ENCODE measurements around the gene FAM131A. TPM values are rescaled to one million over a fixed set of nuclear protein-coding genes. Genes with fewer than 3 reads are reported as not detected.

Gene FAM131A
- total RNA-seq, 4 donors from 2014 or later, result 7.4 to 20.2 (median 10.4) TPM

DNA sequence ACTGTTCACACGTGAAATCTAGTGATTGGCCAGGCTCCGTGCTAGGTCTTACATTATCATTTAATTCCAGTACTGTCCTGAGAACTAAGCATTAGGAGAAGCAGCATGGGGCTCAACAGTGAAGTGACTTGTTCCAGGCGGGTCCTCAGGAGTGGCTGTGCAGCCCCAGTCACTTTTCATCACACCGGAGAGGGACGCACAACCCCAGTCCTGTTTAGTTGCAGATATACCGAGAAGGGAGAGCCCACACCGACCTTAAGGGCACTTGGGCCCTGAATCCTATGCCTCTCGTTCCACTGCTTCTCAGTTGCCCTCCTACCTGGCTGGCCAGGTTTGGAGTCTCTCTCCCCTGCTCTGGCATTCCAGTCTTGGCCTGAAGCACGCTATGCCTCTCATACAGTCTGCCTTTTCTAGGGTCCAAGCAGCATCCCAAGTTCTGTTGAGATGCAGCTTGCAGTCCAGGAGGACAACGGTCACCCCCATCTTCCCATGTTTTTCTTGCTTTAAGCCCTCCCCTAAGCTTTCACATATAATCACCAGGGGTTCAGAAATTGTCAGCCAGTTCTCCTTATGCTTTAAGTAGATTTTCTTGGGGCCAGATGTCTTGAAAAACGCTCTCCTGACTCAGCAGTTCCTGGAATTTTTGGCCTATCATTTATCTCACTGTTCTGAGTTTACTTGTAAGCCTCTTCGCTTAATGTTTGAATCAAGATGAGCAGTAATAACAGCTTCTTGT is 10.1 kb downstream of the FAM131A start:
- Histone ChIP-seq H3K4me3 (no peak overlapping the region), H3K36me3 (peaks cover 4 to 40% (median 5%) of the 10 kb centered on the region in 3 donors), H3K27me3 (no peaks in the 10 kb centered on the region), H3K9me3 (no peaks in the 10 kb centered on the region), H3K4me1 (peaks cover 5 to 58% (median 17%) of the 10 kb centered on the region in 3 donors), H3K27ac (no peak overlapping the region)
- 74 to 77% methylated on average over 12 of the region's 12 CpGs for WGBS, 2 donors
- intact Hi-C loops (cut with DNase I), result no loop called here
- no peak for DNase-seq
- TF ChIP-seq POLR2A (IDR thresholded peaks at IDR 0.05), result no peak
- TF ChIP-seq, protein P1, sequence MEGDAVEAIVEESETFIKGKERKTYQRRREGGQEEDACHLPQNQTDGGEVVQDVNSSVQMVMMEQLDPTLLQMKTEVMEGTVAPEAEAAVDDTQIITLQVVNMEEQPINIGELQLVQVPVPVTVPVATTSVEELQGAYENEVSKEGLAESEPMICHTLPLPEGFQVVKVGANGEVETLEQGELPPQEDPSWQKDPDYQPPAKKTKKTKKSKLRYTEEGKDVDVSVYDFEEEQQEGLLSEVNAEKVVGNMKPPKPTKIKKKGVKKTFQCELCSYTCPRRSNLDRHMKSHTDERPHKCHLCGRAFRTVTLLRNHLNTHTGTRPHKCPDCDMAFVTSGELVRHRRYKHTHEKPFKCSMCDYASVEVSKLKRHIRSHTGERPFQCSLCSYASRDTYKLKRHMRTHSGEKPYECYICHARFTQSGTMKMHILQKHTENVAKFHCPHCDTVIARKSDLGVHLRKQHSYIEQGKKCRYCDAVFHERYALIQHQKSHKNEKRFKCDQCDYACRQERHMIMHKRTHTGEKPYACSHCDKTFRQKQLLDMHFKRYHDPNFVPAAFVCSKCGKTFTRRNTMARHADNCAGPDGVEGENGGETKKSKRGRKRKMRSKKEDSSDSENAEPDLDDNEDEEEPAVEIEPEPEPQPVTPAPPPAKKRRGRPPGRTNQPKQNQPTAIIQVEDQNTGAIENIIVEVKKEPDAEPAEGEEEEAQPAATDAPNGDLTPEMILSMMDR (IDR thresholded peaks at IDR 0.05), result no peak

DNA sequence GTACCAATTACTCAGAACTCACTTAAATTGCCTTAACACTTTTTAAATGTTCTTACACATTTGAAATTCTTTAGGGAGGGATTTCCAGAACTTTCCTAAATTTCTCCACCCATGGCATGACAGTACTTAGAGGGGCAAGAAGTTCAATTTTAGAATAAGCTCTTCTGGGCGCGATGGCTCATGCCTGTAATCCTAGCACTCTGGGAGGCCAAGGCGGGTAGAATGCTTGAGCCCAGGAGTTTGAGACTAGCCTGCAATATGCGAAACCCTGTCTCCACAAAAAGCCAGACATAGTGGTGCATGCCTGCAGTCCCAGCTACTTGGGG is 10.6 kb downstream of the FAM131A start:
- H3K27ac ChIP-seq, result no peak overlapping the region
- no peaks in the 10 kb centered on the region for H3K9me3 ChIP-seq
- H3K4me3 ChIP-seq, result no peak overlapping the region
- H3K36me3 ChIP-seq, result peaks cover 3 to 34% (median 4%) of the 10 kb centered on the region in 3 donors
- peaks cover 3 to 55% (median 14%) of the 10 kb centered on the region in 3 donors for H3K4me1 ChIP-seq
- no peaks in the 10 kb centered on the region for H3K27me3 ChIP-seq
- TF ChIP-seq, protein P1 (IDR thresholded peaks at IDR 0.05), result no peak
- TF ChIP-seq POLR2A (IDR thresholded peaks at IDR 0.05), result no peak
- 60 to 87% methylated on average over 1 to 4 of the region's 4 CpGs for WGBS, 2 donors
- intact Hi-C loops (cut with DNase I), result no loop called here
- DNase-seq, result no peak

DNA sequence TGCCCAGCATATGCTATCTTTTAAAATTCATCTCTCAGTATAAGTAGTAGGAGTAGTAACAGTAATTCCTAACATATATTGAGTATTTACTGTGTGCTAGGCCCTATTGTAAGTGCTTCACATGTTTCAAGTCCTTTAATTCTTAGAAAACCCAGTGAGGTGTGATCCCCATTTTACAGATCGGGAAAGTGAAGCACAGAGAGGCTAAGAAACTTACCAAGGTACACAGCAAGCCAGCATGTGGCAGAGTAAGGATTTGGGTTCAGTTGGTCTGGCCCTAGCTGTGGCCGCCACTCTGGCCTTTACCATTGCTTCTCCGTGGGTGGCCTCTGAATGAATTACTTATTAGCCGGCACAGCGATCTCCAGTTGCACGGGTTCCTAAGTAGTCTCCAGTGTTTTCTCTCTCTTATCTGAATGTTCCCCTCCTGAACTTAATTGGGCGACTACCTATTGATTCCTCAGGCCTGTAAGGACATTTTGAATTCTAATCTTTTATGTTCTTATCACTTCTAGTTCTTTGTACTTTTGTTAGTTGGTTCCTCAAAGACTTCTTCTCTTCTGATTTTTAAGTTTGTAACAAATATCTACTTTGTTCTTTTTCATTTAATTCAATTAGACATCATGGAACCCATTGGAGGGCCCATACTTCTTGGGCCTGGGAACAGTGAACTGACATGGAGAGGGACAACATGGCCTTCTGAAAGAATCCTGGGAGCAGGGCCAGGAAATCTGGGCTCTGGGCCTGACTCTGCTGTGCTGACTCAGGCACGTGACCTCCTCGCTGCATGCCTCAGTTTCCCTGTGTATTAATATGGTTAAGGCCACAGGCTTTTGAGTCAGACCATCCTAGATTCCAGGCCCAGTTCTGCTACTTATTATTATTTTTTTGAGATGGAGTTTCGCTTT is 12.4 kb downstream of the FAM131A start:
- DNase-seq, result no peak
- Histone ChIP-seq H3K27me3 (no peaks in the 10 kb centered on the region), H3K9me3 (no peaks in the 10 kb centered on the region), H3K27ac (no peak overlapping the region), H3K4me1 (peaks cover 0 to 45% (median 12%) of the 10 kb centered on the region in 3 donors), H3K36me3 (peaks cover 0 to 18% (median 0%) of the 10 kb centered on the region in 3 donors), H3K4me3 (no peak overlapping the region)
- intact Hi-C loops (cut with DNase I), result loop anchor here (10.0 kb wide), 1 partner anchor 45 kb away; no protein-coding TSS in a partner anchor
- 91 to 93% methylated on average over 10 of the region's 10 CpGs for WGBS, 2 donors
- TF ChIP-seq, protein P1 (IDR thresholded peaks at IDR 0.05), result no peak
- no peak for TF ChIP-seq POLR2A (IDR thresholded peaks at IDR 0.05)

DNA sequence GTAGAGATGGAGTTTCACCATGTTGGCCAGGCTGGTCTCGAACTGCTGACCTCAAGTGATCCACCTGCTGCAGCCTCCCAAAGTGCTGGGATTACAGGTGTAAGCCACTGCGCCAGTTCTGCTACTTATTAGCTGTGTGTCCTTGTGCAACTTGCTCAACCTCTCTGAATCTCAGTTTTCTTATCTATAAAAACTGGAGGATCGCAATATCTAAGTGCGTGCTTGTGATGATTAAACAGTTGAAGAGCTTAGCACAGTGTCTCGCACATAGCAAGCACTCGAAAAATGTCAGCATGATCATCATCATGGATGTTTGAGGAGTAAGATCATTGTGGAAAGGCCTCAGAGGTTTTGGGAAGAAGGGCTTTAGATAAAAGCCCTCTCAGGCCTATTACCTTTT is 13.2 kb downstream of the FAM131A start:
- 91 to 96% methylated on average over 6 of the region's 6 CpGs for WGBS, 2 donors
- Histone ChIP-seq H3K27me3 (no peaks in the 10 kb centered on the region), H3K27ac (no peak overlapping the region), H3K9me3 (no peaks in the 10 kb centered on the region), H3K4me3 (no peak overlapping the region), H3K36me3 (peaks cover 0 to 20% (median 0%) of the 10 kb centered on the region in 3 donors), H3K4me1 (peaks cover 0 to 38% (median 7%) of the 10 kb centered on the region in 3 donors)
- TF ChIP-seq POLR2A (IDR thresholded peaks at IDR 0.05), result no peak
- TF ChIP-seq, protein P1 (IDR thresholded peaks at IDR 0.05), result no peak
- DNase-seq, result no peak
- intact Hi-C loops (cut with DNase I), result loop anchor here (10.0 kb wide), 1 partner anchor 46 kb away; no protein-coding TSS in a partner anchor
